Peyer's patch (tissue), 4 donors: ENCODE results near the gene CD6.

ENCODE experiments used
- POLR2A ChIP-seq, 2 donors: fragments of 450-650 bp; IDR thresholded peaks; one replicate each; pipeline ENCODE4 v1.5.1; 2017; ENCODE audit warnings: antibody characterized with exemption in 2 of 2, mild to moderate bottlenecking in 2 of 2, moderate library complexity in 2 of 2
- TF ChIP-seq, protein P1 (sequence below), 6 experiments: fragments of 450-650 bp in 4 of 6; fragments of 200-600 bp in 2 of 6; sonication (generic) in 1 of 6; IDR thresholded peaks; one replicate each; pipeline ENCODE4 v1.5.1; 2017 to 2019; ENCODE audit warnings: antibody characterized with exemption in 6 of 6, mild to moderate bottlenecking in 3 of 6, moderate library complexity in 1 of 6

- TF ChIP-seq, protein P1, sequence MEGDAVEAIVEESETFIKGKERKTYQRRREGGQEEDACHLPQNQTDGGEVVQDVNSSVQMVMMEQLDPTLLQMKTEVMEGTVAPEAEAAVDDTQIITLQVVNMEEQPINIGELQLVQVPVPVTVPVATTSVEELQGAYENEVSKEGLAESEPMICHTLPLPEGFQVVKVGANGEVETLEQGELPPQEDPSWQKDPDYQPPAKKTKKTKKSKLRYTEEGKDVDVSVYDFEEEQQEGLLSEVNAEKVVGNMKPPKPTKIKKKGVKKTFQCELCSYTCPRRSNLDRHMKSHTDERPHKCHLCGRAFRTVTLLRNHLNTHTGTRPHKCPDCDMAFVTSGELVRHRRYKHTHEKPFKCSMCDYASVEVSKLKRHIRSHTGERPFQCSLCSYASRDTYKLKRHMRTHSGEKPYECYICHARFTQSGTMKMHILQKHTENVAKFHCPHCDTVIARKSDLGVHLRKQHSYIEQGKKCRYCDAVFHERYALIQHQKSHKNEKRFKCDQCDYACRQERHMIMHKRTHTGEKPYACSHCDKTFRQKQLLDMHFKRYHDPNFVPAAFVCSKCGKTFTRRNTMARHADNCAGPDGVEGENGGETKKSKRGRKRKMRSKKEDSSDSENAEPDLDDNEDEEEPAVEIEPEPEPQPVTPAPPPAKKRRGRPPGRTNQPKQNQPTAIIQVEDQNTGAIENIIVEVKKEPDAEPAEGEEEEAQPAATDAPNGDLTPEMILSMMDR (IDR thresholded peaks at IDR 0.05) = no peak
- TF ChIP-seq POLR2A (IDR thresholded peaks at IDR 0.05) = no peak
Measured at GRCh38 chr11:60985501-60985900, 14.0 kb downstream of the CD6 start.
